PC-3 (cell line): ENCODE data around the gene ADAMTS13. TPM values are rescaled to one million over a fixed set of nuclear protein-coding genes. Genes with fewer than 3 reads are reported as not detected.

ENCODE experiments used
- ATAC-seq: fragments of 200-7000 bp; cut with Tn5 transposase; 2 replicates; pipeline ENCODE4 v1.9.1; 2020; ENCODE audit warnings: mild to moderate bottlenecking, moderate library complexity
- BruUV-seq: library from RNA; stranded (reverse); fragments of 400-500 nt; replicated peaks from 2 replicates; lab custom pipeline; 2021; lab: Mats Ljungman, UMichigan
- CTCF ChIA-PET: fragments of 300-600 bp; sonication (Branson Sonifier 250); formaldehyde crosslinking; loops from one replicate; lab custom pipeline; 2022; ENCODE audit warnings: antibody characterized with exemption; lab: Charles Lee
- POLR2A ChIA-PET: fragments of 300-600 bp; sonication (Branson Sonifier 250); formaldehyde crosslinking; loops from one replicate; lab custom pipeline; 2022; ENCODE audit warnings: antibody characterized with exemption; ENCODE audit not compliant: unreplicated experiment; lab: Charles Lee
- DNase-seq: peaks from one replicate; pipeline ENCODE4 v3.0.0-alpha.2; 2015
- H2AFZ ChIP-seq: fragments of 300-600 bp; sonication (generic); 2 replicates; pipeline ENCODE4 v1.6.0; 2016; ENCODE audit warnings: antibody characterized with exemption, low read length
- H3F3A ChIP-seq: fragments of 300-600 bp; sonication (generic); one replicate; pipeline ENCODE4 v1.6.0; 2017; ENCODE audit warnings: antibody characterized with exemption, low read length, control low read depth, mild to moderate bottlenecking; ENCODE audit not compliant: unreplicated experiment
- H3K27ac ChIP-seq: fragments of 300-600 bp; sonication (generic); 2 replicates; pipeline ENCODE4 v1.5.1; 2016; ENCODE audit warnings: mild to moderate bottlenecking, low read length
- H3K27me3 ChIP-seq: fragments of 300-600 bp; sonication (generic); 2 replicates; pipeline ENCODE4 v1.6.1; 2016; ENCODE audit warnings: low read length, mixed read lengths
- H3K36me3 ChIP-seq: fragments of 300-600 bp; sonication (generic); 2 replicates; pipeline ENCODE4 v1.6.1; 2016; ENCODE audit warnings: low read depth, mixed run types, low read length, mixed read lengths
- H3K4me1 ChIP-seq: fragments of 300-600 bp; sonication (generic); 2 replicates; pipeline ENCODE4 v1.5.1; 2016; ENCODE audit warnings: low read length; ENCODE audit not compliant: insufficient read depth
- H3K4me2 ChIP-seq: fragments of 300-600 bp; sonication (generic); 2 replicates; pipeline ENCODE4 v1.6.0; 2016; ENCODE audit warnings: low read length
- H3K4me3 ChIP-seq: fragments of 300-600 bp; sonication (generic); 2 replicates; pipeline ENCODE4 v1.5.1; 2016; ENCODE audit warnings: mild to moderate bottlenecking, low read length, mixed read lengths
- H3K79me2 ChIP-seq: fragments of 300-600 bp; sonication (generic); 2 replicates; pipeline ENCODE4 v1.6.1; 2017; ENCODE audit warnings: low read length, mixed read lengths
- H3K9ac ChIP-seq: fragments of 300-600 bp; sonication (generic); 2 replicates; pipeline ENCODE4 v1.6.0; 2016; ENCODE audit warnings: mild to moderate bottlenecking, low read length
- H3K9me2 ChIP-seq: fragments of 300-600 bp; sonication (generic); replicated peaks from 2 replicates; pipeline ENCODE4 v1.6.1; 2016; ENCODE audit warnings: mixed run types, low read length, mixed read lengths
- H3K9me3 ChIP-seq: fragments of 300-600 bp; sonication (generic); 2 replicates; pipeline ENCODE4 v1.6.1; 2016; ENCODE audit warnings: low read length, mixed read lengths
- H4K20me1 ChIP-seq: fragments of 300-600 bp; sonication (generic); 2 replicates; pipeline ENCODE4 v1.6.1; 2016; ENCODE audit warnings: low read length, mixed read lengths
- EZH2 ChIP-seq: fragments of 300-600 bp; sonication (generic); IDR thresholded peaks from one replicate; pipeline ENCODE4 v1.6.1; 2017; ENCODE audit warnings: antibody characterized with exemption, mild to moderate bottlenecking, low read length; ENCODE audit not compliant: unreplicated experiment
- EZH2phosphoT487 ChIP-seq: fragments of 300-600 bp; sonication (generic); IDR thresholded peaks from 2 replicates; pipeline ENCODE4 v1.6.1; 2018; ENCODE audit warnings: mild to moderate bottlenecking, antibody characterized with exemption, low read length, borderline replicate concordance
- intact Hi-C: fragments of 100-400 bp; cut with micrococcal nuclease; formaldehyde crosslinking; loops from 2 replicates; pipeline ENCODE4 v1.9.0; 2023
- total RNA-seq: library from RNA; depleted of rRNA; stranded (reverse); fragments of >200 nt; gene quantifications from 2 replicates; pipeline ENCODE4 v1.2.3, GENCODE V29; 2014
- TF ChIP-seq, protein P1 (sequence below): fragments of 300-600 bp; sonication (generic); conservative IDR thresholded peaks from 2 replicates; pipeline ENCODE4 v1.5.1; 2017; ENCODE audit warnings: antibody characterized with exemption, low read depth, mild to moderate bottlenecking, low read length

Gene ADAMTS13
- total RNA-seq, 1 experiment from 2014 or later, result 0.95 TPM

DNA sequence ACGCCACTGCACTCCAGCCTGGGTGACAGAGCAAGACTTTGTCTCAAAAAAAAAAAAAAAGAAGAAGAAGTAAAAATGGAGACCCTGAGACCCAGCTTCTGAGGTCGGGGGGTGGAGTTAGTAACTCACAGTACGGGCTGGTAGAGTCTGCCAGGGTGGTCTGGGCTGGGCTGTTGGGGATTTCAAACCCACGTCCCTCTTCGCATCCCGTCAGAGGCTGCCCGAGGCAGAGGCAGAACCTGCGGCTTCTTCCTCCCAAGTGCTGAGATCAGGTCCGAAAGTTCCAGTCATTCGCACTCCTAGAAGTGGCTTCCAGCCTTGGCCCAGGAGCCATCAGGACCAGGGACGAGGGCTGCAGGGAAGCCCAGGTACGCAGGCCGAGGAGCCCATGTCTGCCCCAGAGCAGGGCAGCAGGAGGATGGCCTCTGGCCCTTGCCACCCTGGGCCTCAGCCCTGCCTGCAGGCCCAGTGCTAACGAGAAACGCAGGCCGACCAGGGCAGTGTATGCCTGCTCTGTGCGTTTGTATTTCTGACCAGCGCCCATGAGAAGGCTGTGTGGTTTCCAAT lies 66.6 kb downstream of the ADAMTS13 start:
- ATAC-seq, result no peak
- Histone ChIP-seq H3K9ac (no peak overlapping the region), H4K20me1 (no peaks in the 10 kb centered on the region), H3K79me2 (no peaks in the 10 kb centered on the region), H3K4me1 (peaks cover 16% of the 10 kb centered on the region), H3F3A (no peaks in the 10 kb centered on the region), H3K9me3 (no peaks in the 10 kb centered on the region), H3K27ac (no peak overlapping the region), H3K27me3 (no peaks in the 10 kb centered on the region), H2AFZ (no peak overlapping the region), H3K4me2 (no peak overlapping the region), H3K9me2 (no peaks in the 10 kb centered on the region), H3K4me3 (no peak overlapping the region), H3K36me3 (no peaks in the 10 kb centered on the region; the same call in 1 of the 2 replicates)
- POLR2A ChIA-PET, result no interaction called here
- no TSS peak for BruUV-seq
- TF ChIP-seq EZH2 (no peak), EZH2phosphoT487 (no peak)
- TF ChIP-seq, protein P1, sequence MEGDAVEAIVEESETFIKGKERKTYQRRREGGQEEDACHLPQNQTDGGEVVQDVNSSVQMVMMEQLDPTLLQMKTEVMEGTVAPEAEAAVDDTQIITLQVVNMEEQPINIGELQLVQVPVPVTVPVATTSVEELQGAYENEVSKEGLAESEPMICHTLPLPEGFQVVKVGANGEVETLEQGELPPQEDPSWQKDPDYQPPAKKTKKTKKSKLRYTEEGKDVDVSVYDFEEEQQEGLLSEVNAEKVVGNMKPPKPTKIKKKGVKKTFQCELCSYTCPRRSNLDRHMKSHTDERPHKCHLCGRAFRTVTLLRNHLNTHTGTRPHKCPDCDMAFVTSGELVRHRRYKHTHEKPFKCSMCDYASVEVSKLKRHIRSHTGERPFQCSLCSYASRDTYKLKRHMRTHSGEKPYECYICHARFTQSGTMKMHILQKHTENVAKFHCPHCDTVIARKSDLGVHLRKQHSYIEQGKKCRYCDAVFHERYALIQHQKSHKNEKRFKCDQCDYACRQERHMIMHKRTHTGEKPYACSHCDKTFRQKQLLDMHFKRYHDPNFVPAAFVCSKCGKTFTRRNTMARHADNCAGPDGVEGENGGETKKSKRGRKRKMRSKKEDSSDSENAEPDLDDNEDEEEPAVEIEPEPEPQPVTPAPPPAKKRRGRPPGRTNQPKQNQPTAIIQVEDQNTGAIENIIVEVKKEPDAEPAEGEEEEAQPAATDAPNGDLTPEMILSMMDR, result no peak
- CTCF ChIA-PET, result no interaction called here
- no peak for DNase-seq
- intact Hi-C loops, result loop anchor here (5.0 kb wide), 2 partner anchors 131 to 301 kb away; partner anchors contain the start of genes SURF1 and SURF2

DNA sequence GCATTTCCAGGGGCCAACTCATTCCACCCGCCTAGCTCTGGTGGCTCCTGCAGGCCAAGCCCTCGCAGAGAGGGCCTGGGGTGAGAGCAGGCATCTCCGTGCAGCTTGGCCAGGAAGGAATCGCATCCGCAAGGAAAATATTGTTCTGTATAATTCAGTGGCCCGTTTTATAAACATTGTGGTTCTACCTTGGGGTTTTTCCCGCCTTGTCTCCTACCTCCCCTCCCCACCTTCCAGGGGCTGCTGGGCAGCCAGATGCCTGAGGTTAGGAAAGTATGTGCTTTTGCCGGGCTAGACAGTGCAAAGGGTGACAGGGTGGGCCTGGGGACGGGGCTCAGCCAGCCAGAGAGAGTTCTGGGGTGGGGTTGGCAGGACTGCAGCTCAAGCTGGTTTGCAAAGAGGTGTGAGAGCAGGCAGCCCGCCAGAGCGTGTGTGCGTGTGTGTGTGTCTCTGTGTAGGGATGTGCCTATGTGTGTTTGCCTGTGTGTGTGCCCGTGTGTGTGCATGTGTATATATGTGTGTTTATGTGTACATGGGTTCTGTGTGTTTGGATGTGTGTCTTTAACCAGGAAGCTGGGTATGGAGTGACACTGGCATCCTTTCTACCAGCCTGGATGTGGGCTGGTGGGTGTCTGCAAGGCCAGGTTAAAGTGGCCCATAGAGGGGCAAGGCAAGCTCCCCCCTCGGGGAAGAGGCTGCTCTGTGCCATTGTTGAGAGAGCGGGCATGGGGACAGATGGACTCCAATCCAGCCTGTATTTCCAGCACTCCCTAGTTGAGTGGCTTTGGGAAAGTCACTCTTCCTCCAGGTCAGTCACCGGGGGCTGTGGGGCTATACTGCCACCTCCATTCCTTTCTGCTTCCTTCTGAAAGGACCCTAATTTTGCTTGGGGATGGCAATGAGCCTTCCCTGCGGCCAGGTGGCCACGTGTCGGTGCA lies 67.4 kb downstream of the ADAMTS13 start:
- POLR2A ChIA-PET, result no interaction called here

More for the DNA sequence above, 67.4 kb downstream of the ADAMTS13 start:
- CTCF ChIA-PET, result no interaction called here
- Histone ChIP-seq H3K27ac (no peak overlapping the region), H3F3A (no peaks in the 10 kb centered on the region), H3K79me2 (no peaks in the 10 kb centered on the region), H3K9ac (no peak overlapping the region), H3K4me3 (no peak overlapping the region), H2AFZ (no peak overlapping the region), H3K9me3 (no peaks in the 10 kb centered on the region), H3K4me2 (no peak overlapping the region), H3K9me2 (no peaks in the 10 kb centered on the region), H3K4me1 (peaks cover 13% of the 10 kb centered on the region), H4K20me1 (no peaks in the 10 kb centered on the region), H3K27me3 (no peaks in the 10 kb centered on the region), H3K36me3 (no peaks in the 10 kb centered on the region; the same call in 1 of the 2 replicates)
- BruUV-seq, result no TSS peak
- DNase-seq (no peak), ATAC-seq (no peak)
- intact Hi-C loops, result loop anchor here (5.0 kb wide), 2 partner anchors 132 to 302 kb away; partner anchors contain the start of genes SURF1 and SURF2
- TF ChIP-seq EZH2 (no peak), EZH2phosphoT487 (no peak)
- TF ChIP-seq, protein P1, result no peak
